Activated CD8-positive, alpha-beta memory T cell treated with anti-CD3 and anti-CD28 coated beads, Interleukin-2, amount 50 U/mL, for 24 hours (primary cell): ENCODE data around the gene SSC4D.
"Not testable (repeated sequence)": the region's sequence is repeated elsewhere in the genome, so short reads cannot be mapped to it uniquely, and the experiment has no call there.

ENCODE experiments used
- DNase-seq: peaks from one replicate; pipeline ENCODE4 v3.0.0-alpha.2; 2020; ENCODE audit errors: extremely low read depth

The SSC4D gene

DNA sequence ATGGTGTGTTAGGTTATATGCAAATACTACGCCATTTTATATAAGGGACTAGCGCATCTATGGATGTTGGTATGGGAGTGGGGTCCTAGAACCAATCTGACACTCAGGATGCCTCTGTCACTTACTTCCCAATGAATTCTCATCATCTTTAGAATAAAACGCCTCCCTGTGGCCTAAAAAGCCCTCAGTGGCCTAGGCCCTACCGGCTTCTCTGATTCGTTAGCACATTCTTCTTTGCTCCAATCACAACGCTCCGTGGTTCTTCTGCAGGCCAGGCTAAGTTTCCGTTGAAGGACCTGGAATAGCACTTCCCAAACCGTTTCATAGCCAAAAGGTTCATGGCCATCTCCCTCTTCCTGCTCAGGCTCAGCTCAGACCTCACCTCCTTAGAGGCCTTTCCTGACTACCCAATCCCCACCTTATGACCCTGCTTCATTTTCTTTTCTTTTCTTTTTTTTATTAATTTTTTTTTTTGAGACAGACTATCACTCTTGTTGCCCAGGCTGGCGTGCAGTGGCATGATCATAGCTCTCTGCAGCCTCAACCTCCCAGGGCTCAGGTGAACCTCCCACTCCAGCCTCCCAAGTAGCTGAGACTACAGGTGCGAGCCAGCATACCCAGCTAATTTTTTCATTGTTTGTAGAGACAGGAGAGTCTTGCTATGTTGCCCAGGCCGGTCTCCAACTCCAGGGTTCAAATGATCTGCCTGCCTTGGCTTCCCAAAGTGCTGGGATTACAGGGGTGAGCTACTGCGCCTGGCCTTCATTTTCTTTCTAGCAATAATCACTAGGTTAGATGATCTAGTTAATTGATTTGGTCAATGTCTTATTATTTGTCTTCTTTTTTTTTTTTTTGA, 26.2 kb downstream of the SSC4D start:
- DNase-seq = no peak

DNA sequence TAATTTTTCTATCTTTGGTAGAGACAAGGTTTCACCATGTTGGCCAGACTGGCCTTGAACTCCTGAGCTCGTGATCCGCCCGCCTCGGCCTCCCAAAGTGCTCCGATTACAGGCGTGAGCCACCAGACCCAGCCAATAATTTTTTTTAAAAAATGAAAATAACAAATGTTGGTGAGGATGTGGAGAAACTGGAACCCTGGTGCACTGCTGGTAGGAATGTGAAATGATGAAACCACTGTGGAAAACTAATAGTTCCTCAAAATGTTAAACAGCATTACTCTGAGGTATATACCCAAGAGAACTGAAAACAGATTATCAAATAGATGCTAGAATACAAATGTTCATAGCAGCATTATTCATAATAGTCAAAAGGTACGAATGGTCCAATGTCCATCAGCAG, 27.7 kb downstream of the SSC4D start:
- no peak for DNase-seq

DNA sequence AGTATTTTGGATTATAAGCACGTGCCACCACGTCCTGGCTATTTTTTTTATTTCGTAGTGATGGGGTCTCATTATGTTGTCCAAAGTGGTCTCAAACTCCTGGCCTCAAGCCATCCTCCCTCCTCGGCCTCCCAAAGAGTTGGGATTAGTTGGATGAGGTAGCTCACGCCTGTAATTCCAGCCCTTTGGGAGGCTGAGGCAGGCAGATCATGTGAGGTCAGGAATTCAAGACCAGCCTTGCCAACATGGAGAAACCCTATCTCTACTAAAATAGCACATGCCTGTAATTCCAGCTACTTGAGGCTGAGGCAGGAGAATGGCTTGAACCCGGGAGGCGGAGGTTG, 28.9 kb downstream of the SSC4D start:
- no peak for DNase-seq

DNA sequence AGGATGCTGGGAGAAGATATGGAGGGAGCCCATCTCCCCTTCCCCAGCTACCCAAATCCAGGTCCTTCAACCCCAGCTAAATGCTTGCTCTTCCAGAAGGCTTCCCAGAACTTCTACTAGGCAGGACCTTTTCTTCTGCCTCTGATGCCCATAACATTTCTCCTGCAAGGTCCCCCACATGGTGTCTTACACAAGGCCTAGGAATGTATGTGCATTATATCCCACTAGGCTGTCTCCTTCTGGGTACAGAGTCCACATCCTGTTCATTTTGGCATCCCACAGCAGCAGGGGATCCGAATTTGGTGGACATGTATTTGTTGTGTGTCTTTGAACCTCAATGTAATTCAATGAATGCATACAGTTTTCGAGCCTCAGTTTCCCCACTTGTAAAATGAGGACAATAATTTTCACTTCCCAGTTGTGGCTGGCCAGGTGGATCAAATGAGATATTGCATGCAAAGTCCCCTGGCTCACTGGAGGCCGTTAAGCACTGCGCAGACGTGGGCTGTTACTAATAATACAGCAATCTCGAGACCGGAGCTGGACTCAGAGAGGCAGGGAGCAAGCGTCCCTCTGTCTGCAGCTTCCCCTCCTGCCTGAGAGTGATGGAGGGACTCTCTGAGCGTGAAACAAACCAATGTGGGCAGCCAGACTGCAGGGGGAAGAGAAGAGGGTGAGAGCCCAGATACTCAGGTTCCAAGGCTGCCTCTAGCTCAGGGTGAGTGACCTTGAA, 32.1 kb downstream of the SSC4D start:
- no peak for DNase-seq

DNA sequence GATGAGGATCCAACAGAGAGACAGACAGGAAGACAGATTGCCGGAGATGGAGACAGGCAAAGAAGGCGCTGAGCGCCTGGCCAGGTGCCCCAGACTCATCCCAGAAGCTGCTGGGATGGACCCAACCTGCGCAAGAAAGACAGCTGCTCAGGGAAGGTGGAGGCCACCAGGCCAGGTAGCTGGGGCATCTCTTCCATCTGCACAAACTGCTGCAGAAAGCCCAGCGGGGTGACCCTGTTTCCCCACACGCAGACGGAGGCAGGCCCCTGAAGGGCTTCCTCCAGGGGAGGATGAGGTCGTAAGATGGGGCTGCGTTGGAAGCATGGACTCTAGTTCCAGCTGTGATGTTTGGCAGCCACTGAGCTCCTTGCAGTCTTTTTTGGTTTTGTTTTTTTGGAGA, 34.2 kb downstream of the SSC4D start:
- DNase-seq = no peak

DNA sequence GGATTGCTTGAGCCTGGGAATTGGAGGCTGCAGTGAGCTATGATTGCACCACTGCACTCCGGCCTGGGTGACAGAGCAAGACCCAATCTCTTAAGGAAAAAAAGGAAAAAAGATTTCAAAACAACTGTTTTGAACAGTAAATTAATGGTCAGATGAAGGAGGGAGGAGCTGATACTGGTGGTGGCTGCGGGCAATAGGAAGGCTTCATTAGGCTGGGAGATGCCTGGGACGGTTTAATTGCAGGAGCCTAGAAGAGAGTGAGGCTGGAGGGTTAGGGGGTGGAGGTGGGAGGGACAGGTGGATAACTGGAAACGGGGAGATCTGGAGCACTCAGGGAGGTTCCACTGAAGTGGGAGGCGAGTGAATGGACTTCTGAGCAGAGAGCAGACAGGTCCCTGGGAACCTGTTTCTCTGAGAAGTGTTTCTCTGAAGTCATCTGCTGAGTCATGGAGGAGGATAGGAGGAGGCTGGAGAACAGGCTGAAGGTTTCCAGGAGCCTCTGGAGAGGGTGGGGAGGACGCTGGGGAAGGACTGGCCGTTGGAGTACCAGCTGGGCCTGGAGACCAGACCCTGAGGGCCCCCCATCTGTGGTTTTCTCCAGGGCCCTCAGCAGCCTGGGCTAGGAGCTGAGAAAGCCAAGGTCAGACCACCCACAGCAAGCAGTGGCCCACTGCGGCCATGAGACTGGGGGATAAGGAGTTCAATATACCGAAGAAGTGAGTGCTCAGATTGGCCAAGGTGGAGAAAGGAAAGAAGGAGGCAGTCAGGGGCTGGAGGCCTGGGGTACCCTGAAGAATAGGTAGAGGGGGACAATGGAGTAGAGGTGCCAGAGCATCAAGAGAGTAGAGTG, 36.3 kb downstream of the SSC4D start:
- DNase-seq = no peak

DNA sequence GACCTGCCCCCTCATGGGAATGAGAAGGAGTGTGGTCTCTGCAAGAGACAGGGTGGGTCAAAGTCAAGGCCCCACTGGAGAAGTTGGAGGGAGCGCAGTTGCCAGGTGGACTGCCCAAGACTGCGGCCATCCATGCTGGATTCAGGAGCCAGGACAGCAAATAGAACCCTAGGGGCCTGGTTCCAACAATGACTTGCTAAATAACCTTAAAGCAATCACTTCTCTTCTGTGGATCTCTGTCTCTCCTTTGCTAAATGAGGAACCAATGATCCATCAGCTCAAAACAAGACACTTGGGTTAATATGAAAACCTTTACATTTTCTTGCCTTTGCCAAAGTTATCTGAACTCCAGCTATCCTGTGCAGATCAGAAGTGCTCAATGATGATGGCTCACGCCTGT, 38.1 kb downstream of the SSC4D start:
- no peak for DNase-seq

DNA sequence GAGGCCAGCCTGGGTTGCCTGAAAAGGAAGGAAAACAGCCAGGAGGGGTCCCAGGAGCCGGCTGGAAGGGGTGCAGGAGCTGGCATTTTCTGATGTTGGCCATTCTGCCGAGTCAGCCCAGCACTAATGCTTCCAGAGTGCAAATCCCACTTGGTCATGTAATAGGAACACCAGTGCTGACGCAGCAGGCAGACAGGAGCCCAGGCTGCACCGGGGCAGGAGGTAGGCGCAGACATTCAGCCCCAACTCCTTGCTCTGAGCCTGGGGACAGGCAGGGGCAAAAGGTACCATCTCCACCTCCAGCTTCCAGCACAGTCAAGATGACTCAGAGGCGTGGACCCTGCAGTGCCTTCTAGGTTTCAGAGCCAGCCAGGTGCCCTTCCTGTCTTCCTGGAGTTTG, 40.5 kb downstream of the SSC4D start:
- DNase-seq = no peak

DNA sequence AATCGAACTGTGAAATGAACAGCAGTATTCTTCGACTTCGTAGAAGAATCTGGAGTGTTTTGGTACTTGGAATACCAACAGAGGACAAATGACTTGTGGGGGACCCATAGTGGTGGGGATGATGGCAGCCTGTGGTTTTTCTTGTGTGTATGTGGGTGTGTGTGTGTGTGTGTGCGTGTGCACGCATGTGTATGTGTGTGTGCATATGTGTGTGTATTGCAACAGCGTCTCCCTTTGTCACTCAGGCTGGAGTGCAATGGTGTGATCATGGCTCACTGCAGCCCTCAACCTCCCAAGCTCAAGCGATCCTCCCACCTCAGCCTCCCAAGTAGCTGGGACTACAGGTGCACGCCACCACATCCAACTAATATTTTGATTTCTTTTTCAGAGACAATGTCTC, 41.3 kb downstream of the SSC4D start:
- no peak for DNase-seq

DNA sequence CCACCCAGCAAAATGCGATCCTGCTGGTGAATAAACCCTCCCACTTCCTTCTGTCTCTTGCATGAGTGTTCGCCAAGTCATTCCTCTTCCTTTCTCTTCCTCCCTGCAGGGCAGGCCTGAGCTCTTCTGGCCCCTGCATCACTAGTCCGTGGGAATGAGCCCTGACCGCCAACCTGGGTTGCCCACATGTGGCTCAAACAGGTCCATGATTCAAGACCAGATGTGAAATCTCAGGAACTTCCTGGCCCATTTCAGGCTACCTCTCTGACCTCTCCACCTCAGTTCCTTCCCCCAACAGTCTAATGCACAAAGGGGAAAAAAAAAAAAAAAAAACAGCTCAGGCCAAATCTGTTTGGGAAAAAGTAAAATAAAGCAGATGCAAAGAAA, 45.3 kb downstream of the SSC4D start:
- no peak for DNase-seq

DNA sequence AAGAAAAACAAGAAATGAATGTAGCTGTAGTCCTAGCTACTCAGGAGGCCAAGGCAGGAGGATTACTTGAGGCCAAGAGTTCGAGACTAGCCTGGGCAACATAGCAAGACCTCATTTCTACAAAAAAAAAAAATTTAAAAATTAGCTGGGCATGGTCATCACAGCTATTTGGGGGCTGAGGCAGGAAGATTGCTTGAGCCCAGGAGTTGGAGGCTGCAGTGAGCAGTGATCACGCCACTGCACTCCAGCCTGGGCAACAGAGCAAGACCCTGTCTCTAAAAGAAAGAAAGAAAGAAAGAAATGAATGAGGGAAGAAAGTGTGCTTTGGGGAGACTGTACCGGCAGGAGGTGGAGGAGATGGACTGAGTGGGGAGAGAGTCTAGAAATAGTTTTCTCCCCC, 45.7 kb downstream of the SSC4D start:
- not testable (repeated sequence) for DNase-seq

DNA sequence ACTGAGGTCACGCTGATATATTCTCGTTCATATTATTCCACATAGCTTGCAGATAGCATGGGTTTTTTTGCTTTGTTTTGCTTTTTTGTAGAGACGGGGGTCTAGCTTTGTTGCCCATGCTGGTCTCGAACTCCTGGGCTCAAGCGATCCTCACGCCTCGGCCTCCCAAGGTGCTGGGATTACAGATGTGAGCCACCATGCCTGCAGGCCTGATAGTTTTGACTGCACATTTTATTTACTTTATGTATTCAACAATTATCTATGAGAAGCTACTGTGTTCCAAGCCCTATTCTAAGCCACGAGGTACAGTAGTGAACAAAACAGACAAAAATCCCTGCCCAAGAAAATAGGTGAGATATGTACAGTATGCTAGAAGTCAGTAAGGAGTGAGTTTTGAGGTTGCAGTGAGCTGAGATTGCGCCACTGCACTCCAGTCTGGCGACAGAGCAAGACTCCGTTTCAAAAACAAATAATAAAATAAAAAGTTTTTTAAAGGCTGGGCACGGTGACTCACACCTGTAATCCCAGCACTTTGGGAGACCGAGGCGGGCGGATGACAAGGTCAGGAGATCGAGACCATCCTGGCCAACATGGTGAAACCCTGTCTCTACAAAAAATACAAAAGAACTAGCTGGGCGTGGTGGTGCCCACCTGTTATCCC, 49.4 kb downstream of the SSC4D start:
- no peak for DNase-seq

DNA sequence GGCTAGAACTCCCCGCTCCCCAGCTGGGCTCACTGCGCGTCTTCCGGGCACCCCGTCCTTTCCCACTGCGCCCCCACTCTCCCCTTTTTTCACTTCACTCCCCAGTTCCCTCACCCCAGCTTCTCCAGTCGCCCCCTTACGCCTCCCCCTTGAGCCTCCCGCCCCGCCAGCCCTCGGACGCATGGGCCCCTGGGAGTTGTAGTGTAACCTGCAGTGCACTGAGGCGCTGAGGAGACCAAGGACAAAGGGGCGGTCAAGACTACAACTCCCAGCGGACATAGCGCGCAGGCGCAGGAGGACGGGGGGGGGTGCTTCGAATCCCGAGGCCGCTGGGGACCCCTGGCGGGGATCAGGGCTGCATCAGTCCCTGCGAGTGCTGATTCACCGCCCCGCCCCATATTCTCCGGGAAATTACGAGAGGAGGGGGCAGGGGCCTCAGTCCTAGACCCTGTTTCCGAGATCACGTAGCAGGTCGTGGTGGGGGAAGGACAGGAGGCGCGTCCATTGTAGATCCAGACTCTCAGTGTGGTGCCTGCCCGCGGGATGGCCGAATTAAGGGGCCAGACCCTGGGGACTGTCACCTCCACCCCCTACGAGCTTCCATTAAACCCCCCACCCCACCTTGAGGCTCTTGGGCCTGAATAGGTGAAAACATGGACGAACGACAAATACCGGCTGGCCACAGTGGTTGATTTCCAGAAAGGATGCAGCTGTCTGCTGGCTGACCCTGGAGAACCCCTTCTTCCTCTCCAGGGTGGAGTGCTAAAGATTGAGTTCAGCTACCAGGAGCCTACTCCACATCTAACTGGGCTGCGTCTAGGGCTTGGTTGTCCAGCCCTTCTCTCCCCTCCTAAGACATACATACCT, 50.2 kb downstream of the SSC4D start:
- peak; percentile 88 for DNase-seq

DNA sequence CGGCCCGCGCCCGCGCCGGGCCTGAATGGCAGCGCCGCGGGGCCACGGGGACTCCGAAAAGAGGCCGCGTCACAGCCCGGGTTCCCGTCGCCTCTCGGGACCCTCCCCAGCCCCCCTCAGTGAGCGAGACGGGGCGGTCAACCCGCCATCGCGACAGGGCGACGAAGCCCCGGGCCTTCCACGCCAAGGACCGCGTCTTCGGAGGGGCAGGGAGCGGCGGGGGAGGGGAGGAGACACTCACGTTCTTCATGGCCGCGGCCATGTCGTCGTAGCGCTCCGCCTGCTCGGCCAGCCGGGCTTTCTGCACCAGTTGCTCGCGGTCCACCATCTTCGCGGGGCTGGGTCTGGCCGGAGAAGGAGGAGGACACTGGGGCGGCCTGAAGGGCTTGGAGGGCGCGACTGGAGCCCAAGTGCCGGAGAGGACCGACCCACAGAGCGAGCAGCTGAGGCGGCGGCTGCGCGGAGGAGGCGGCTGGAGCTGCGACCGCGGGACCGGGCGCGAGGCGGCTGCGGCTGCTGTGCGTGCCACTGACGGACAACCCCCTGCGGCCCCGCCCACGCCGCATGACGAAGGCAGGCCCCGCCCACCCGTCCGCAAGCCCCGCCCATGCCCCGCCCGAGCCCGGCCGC, 50.9 kb downstream of the SSC4D start, which contains the start of gene YWHAG:
Gene YWHAG (minus strand): TSS at position 511 of the 630 bp plus-strand sequence. CDS start 183 bp downstream, at position 328.
- DNase-seq = peak; percentile 28

DNA sequence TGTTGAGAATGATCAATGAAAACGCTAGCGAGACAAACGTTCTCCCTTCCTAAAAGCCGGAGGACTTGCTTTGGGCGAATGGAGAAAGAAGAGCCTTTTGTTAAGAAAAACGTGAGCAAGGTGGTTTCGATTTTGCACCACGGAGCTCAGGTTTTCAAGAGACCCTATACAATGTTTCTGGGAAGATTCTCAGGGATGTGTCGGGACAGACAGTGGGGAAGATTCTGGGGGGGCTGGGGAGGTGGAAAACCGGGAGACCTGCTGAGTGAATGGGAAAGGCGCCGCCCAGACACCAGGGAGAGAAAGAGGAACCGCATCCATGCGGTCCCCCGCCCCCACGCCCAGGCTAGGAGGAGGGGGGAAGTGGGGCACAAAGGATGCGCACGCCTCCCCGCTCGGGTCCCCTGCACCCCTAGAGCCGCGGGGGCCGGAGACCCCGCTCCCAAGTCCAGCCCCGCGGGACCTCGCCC, 51.5 kb downstream of the SSC4D start:
- no peak for DNase-seq

DNA sequence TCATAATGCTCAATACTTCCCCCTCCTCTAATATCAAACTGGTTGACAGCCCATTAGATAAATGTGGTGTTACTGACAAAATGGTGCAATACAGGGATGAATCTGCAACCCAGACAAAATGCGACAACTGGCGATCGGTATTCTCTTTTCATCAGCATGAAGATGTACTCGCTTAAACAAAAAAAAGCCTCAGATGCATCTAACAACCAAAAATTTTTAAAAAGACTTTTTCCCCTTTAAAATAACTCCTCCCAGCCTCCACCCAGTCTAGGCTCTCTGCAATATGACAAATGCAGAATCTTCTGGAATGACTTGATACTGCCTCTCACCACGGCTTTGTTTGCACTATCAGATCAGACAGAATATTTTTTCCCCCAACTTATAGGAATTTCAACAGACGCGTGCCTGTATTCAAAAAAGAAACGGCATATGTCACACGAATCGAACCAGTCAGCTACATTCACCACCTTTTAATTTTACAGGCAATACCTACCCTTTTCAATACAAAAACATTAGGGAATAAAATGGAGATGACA, 52.0 kb downstream of the SSC4D start:
- DNase-seq = no peak

DNA sequence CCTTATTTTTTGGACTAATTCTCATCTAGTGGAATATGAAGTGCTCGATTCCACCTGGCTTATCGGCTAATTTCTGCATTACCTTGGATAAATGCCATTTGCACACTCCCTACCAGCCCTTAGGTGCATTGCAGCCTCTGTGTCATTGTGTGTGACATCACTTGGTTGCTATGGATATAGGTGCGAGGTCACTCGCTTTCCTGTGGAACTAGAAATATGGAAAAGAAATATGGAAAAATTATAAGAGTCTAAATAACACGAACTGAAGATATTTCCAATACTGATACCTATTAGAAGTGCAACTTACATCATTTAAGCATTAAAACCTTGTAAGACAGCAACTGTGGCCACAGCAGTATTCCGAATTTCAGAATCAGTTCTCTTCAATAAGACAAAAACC, 52.7 kb downstream of the SSC4D start:
- DNase-seq = no peak

DNA sequence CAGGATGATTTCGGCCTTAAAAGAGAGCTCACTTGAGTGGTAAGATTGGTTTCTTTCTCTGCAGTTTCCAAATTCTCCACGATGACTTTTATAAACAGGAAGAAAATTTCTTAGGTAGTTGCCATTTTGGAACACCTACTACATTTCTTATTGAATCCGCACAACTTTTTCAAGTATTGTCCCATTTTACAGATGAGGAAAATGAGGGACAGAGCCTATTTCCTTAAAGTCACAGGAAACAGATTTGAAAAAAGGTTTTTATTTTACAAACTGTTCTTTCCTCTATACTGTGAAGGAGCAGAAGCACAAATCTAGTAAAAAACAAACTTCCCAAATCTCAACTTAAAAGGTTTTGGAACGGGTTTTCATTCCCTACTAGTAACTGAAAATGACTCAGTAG, 53.4 kb downstream of the SSC4D start:
- no peak for DNase-seq

DNA sequence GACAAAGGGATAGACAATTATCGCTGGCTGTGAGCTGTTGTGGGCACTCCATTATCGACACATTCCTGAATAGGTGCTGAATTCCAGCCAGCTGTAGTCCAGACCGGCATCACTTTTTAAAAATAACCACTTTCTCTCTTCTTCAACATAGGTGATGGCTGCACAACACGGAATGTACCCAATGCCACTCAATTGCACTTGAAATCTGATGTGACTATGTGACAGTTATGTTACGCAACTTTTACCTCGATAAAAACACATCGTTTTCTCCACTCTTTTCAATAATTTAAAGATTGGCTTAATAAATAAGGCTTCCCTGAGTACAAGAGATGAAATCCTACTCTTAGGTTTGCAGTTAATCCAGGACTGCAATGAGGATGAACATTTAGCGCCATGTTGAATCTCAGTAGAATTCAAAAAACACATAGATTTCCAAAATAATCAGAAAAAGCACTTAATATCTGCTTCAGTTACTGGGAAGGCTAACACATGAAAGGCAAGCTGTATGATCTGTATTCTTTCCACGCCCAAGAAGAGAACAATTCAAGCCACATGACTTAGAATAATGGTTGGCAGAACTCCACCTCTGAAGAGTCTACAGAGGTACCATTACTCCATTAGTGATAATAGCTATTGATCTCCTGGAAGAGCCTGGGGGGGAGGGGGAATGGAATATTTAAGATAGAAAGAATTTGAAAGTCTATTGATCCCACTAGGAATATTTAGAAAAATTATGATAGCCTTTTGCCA, 54.3 kb downstream of the SSC4D start:
- DNase-seq = no peak
